ENCODE measurements around the gene NPL. TPM values are rescaled to one million over a fixed set of nuclear protein-coding genes. Genes with fewer than 3 reads are reported as not detected.

NPL gene
- total RNA-seq, 1 donor from 2014 or later, result 4.3 TPM

- Mint-ChIP-seq H3K36me3 (ENCODE audit: low read depth) (no peaks in the 10 kb centered on the region), H3K27ac (ENCODE audit: unreplicated experiment) (no peak overlapping the region), H3K4me1 (ENCODE audit: low read depth) (peaks cover 25% of the 10 kb centered on the region), H3K9me3 (ENCODE audit: low read depth) (no peaks in the 10 kb centered on the region), H3K4me3 (ENCODE audit: unreplicated experiment) (no peak overlapping the region), H3K27me3 (ENCODE audit: low read depth) (no peaks in the 10 kb centered on the region)
- TF ChIP-seq CTCF (IDR thresholded peaks at IDR 0.05), result peak; percentile 86
- no peak for DNase-seq (ENCODE audit: low spot score)
These were observed 3.2 kb upstream of the NPL start for GRCh38 chr1:182786223-182786994.

DNA sequence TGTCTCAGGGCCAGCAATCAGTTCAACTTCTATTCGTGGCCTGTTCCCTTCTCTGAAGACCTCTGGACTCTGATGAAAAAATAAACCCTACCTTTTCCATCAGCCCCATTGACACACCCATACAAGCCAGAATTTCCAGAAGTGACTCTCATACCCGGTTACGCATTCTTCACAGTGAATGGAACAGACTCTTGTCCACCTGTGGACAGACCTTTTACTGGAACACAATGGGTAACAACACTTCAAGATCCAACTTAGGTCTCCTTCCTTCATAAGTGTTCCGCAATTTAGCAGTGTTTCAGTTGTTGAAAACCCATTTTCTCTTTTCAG is 2.6 kb upstream of the NPL start:
- Mint-ChIP-seq H3K9me3 (ENCODE audit: low read depth) (no peaks in the 10 kb centered on the region), H3K36me3 (ENCODE audit: low read depth) (no peaks in the 10 kb centered on the region), H3K4me1 (ENCODE audit: low read depth) (peaks cover 25% of the 10 kb centered on the region)

DNA sequence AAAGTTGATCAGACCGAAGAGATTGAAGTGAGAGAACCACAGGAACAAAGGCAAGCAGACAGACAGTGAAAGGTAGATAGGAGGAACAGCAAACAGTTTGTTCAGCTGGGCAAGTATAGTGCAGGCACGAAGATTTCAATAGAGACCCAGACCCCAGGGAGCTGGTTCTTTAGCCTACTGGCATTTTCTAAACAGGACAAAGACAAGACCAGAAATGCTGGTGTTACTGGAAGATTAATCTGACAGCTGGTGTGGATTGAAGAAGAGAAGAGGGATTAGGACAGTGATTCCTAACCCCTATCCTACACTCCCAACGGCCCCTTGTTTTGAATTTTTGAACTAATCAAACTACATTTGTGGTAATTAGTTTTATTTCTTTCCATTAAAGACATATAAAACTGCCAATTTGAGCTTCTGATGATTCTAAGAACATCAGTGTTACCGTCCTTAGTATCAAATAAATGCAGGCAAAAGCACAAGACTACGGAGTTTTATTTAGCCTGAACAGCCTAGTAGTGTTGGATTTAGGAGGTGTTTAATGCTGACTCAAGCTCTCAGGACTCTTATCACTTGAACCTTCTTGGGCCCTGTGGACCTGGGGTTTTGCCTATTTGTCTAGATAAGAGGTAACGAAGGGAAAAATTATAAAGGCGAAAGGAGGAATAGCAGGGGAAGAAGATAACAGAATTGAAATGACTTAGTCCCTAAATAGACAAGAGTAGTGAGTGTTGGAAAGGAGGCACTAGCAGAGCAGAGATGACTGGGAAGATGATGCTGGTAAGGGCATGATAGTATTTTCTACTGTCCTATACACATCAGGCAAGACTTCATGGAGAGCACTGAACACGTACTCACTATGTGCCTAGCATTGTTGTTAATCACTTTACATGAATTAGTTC is 2.0 kb downstream of the NPL start:
- no peak for TF ChIP-seq CTCF (IDR thresholded peaks at IDR 0.05)
- H3K4me3 Mint-ChIP-seq (ENCODE audit: unreplicated experiment), result no peak overlapping the region
- no peaks in the 10 kb centered on the region for H3K27me3 Mint-ChIP-seq (ENCODE audit: low read depth)
- H3K27ac Mint-ChIP-seq (ENCODE audit: unreplicated experiment), result no peak overlapping the region
- H3K36me3 Mint-ChIP-seq (ENCODE audit: low read depth), result peaks cover 2% of the 10 kb centered on the region
- no peak for DNase-seq (ENCODE audit: low spot score)
- H3K9me3 Mint-ChIP-seq (ENCODE audit: low read depth), result no peaks in the 10 kb centered on the region
- peaks cover 12% of the 10 kb centered on the region for H3K4me1 Mint-ChIP-seq (ENCODE audit: low read depth)

More for the DNA sequence above, 2.6 kb upstream of the NPL start:
- Mint-ChIP-seq H3K27me3 (ENCODE audit: low read depth) (no peaks in the 10 kb centered on the region), H3K27ac (ENCODE audit: unreplicated experiment) (no peak overlapping the region), H3K4me3 (ENCODE audit: unreplicated experiment) (no peak overlapping the region)
- TF ChIP-seq CTCF (IDR thresholded peaks at IDR 0.05), result peak; percentile 59
- DNase-seq (ENCODE audit: low spot score), result no peak

GRCh38 chr1:182794091-182794490 is 4.5 kb downstream of the NPL start:
- Mint-ChIP-seq H3K27ac (ENCODE audit: unreplicated experiment) (no peak overlapping the region), H3K4me1 (ENCODE audit: low read depth) (peaks cover 8% of the 10 kb centered on the region), H3K27me3 (ENCODE audit: low read depth) (no peaks in the 10 kb centered on the region), H3K36me3 (ENCODE audit: low read depth) (peaks cover 4% of the 10 kb centered on the region), H3K4me3 (ENCODE audit: unreplicated experiment) (no peak overlapping the region), H3K9me3 (ENCODE audit: low read depth) (no peaks in the 10 kb centered on the region)
- no peak for TF ChIP-seq CTCF (IDR thresholded peaks at IDR 0.05)
- DNase-seq (ENCODE audit: low spot score), result no peak

GRCh38 chr1:182794676-182795201 is 5.2 kb downstream of the NPL start:
- Mint-ChIP-seq H3K27ac (ENCODE audit: unreplicated experiment) (no peak overlapping the region), H3K36me3 (ENCODE audit: low read depth) (peaks cover 4% of the 10 kb centered on the region)

More at GRCh38 chr1:182794676-182795201, 5.2 kb downstream of the NPL start:
- no peak overlapping the region for H3K4me3 Mint-ChIP-seq (ENCODE audit: unreplicated experiment)
- no peaks in the 10 kb centered on the region for H3K9me3 Mint-ChIP-seq (ENCODE audit: low read depth)
- TF ChIP-seq CTCF (IDR thresholded peaks at IDR 0.05), result no peak
- no peaks in the 10 kb centered on the region for H3K27me3 Mint-ChIP-seq (ENCODE audit: low read depth)
- H3K4me1 Mint-ChIP-seq (ENCODE audit: low read depth), result peaks cover 6% of the 10 kb centered on the region
- DNase-seq (ENCODE audit: low spot score), result no peak
